GM12872 (cell line): ENCODE results near the gene MTRR.

Experiments used
- CTCF ChIP-seq: IDR thresholded peaks from 3 replicates; pipeline ENCODE4 v1.5.1; 2011; ENCODE audit warnings: low read depth, mild to moderate bottlenecking, low read length, moderate library complexity; ENCODE audit not compliant: insufficient read depth

MTRR gene

GRCh38 chr5:7856855-7857254, 12.1 kb upstream of the MTRR start:
- peak; percentile 65 for TF ChIP-seq CTCF

GRCh38 chr5:7857361-7857760, 11.6 kb upstream of the MTRR start:
- TF ChIP-seq CTCF: no peak

- no peak for TF ChIP-seq CTCF
These were observed 10.9 kb upstream of the MTRR start for GRCh38 chr5:7857926-7858632.

GRCh38 chr5:7866196-7866595, 2.8 kb upstream of the MTRR start:
- no peak for TF ChIP-seq CTCF

- TF ChIP-seq CTCF: no peak
These were observed 1.7 kb upstream of the MTRR start for GRCh38 chr5:7867260-7867659.

- TF ChIP-seq CTCF: no peak
These were observed 548 bp upstream of the MTRR start for GRCh38 chr5:7868427-7868772.

GRCh38 chr5:7869474-7870136, 657 bp downstream of the MTRR start:
- no peak for TF ChIP-seq CTCF
